ENCODE data around the gene KRT6A. TPM values are rescaled to one million over a fixed set of nuclear protein-coding genes. Genes with fewer than 3 reads are reported as not detected.

KRT6A gene
- total and polyA plus RNA-seq, 4 donors, result 0.02 to 0.05 TPM; not detected in 2

GRCh38 chr12:52444647-52445595, 48.1 kb downstream of the KRT6A start:
- DNase-seq (ENCODE audit: low spot score), result no peak
- no peaks in the 10 kb centered on the region for H3K9me3 ChIP-seq (ENCODE audit: control insufficient read depth in 4 of 4, low read length in 3 of 4)
- no peak overlapping the region for H3K9ac ChIP-seq (ENCODE audit: low read depth in 1 of 2, low read length in 2 of 2)
- H3K36me3 ChIP-seq (ENCODE audit: control insufficient read depth in 4 of 4, insufficient read depth in 3 of 4, low read depth in 1 of 4, low read length in 3 of 4), result no peaks in the 10 kb centered on the region
- TF ChIP-seq HNF4G (IDR thresholded peaks at IDR 0.05) (no peak), EGR1 (IDR thresholded peaks at IDR 0.05; ENCODE audit: low read depth in 2 of 2) (no peak), NR2F2 (IDR thresholded peaks at IDR 0.05) (no peak), SP1 (IDR thresholded peaks at IDR 0.05) (no peak), FOXA2 (IDR thresholded peaks at IDR 0.05) (no peak), RXRA (IDR thresholded peaks at IDR 0.05) (no peak), GABPA (IDR thresholded peaks at IDR 0.05 in 1 of 2, conservative IDR thresholded peaks at IDR 0.05 in 1 of 2) (no peak)
- TF ChIP-seq, protein P1, sequence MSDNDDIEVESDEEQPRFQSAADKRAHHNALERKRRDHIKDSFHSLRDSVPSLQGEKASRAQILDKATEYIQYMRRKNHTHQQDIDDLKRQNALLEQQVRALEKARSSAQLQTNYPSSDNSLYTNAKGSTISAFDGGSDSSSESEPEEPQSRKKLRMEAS (IDR thresholded peaks at IDR 0.05), result no peak
- TF ChIP-seq, protein P2, sequence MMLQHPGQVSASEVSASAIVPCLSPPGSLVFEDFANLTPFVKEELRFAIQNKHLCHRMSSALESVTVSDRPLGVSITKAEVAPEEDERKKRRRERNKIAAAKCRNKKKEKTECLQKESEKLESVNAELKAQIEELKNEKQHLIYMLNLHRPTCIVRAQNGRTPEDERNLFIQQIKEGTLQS (IDR thresholded peaks at IDR 0.05), result no peak
- peaks cover 0 to 8% (median 0%) of the 10 kb centered on the region in 4 donors for H3K27me3 ChIP-seq (ENCODE audit: control insufficient read depth in 4 of 4, insufficient read depth in 4 of 4, low read length in 3 of 4)
- no peak overlapping the region for H3K27ac ChIP-seq (ENCODE audit: low read depth in 1 of 2, low read length in 2 of 2)
- no peaks in the 10 kb centered on the region for H3K4me1 ChIP-seq (ENCODE audit: control insufficient read depth in 4 of 4, insufficient read depth in 4 of 4, low read length in 3 of 4)
- no peak overlapping the region for H3K4me3 ChIP-seq (ENCODE audit: low read depth in 1 of 3, low read length in 3 of 3)
- 74% methylated on average over 10 of the region's 10 CpGs for WGBS

- WGBS, result 91% methylated on average over 3 of the region's 3 CpGs
- H3K36me3 ChIP-seq (ENCODE audit: control insufficient read depth in 4 of 4, insufficient read depth in 3 of 4, low read depth in 1 of 4, low read length in 3 of 4), result no peaks in the 10 kb centered on the region
- H3K27ac ChIP-seq (ENCODE audit: low read depth in 1 of 2, low read length in 2 of 2), result no peak overlapping the region
- no peak overlapping the region for H3K9ac ChIP-seq (ENCODE audit: low read depth in 1 of 2, low read length in 2 of 2)
- H3K4me1 ChIP-seq (ENCODE audit: control insufficient read depth in 4 of 4, insufficient read depth in 4 of 4, low read length in 3 of 4), result no peaks in the 10 kb centered on the region
- no peaks in the 10 kb centered on the region for H3K9me3 ChIP-seq (ENCODE audit: control insufficient read depth in 4 of 4, low read length in 3 of 4)
- H3K27me3 ChIP-seq (ENCODE audit: control insufficient read depth in 4 of 4, insufficient read depth in 4 of 4, low read length in 3 of 4), result peaks cover 0 to 8% (median 0%) of the 10 kb centered on the region in 4 donors
- TF ChIP-seq JUND (IDR thresholded peaks at IDR 0.05) (no peak), CTCF (IDR thresholded peaks at IDR 0.05; ENCODE audit: low read depth, low read length, missing input control) (no peak), HNF4A (conservative IDR thresholded peaks at IDR 0.05) (no peak), RXRA (IDR thresholded peaks at IDR 0.05) (no peak), RAD21 (IDR thresholded peaks at IDR 0.05) (no peak)
- TF ChIP-seq, protein P3, sequence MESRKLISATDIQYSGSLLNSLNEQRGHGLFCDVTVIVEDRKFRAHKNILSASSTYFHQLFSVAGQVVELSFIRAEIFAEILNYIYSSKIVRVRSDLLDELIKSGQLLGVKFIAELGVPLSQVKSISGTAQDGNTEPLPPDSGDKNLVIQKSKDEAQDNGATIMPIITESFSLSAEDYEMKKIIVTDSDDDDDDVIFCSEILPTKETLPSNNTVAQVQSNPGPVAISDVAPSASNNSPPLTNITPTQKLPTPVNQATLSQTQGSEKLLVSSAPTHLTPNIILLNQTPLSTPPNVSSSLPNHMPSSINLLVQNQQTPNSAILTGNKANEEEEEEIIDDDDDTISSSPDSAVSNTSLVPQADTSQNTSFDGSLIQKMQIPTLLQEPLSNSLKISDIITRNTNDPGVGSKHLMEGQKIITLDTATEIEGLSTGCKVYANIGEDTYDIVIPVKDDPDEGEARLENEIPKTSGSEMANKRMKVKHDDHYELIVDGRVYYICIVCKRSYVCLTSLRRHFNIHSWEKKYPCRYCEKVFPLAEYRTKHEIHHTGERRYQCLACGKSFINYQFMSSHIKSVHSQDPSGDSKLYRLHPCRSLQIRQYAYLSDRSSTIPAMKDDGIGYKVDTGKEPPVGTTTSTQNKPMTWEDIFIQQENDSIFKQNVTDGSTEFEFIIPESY (IDR thresholded peaks at IDR 0.05), result no peak
- DNase-seq (ENCODE audit: low spot score), result no peak
- H3K4me3 ChIP-seq (ENCODE audit: low read depth in 1 of 3, low read length in 3 of 3), result no peak overlapping the region
Measured at GRCh38 chr12:52443966-52444365, 49.1 kb downstream of the KRT6A start.
